GM23338 (cell line): ENCODE measurements around the gene PYGO2.

Experiments used
- CTCF ChIP-seq, 2 experiments: fragments of 200-600 bp in 1 of 2; sonication (generic) in 1 of 2; conservative IDR thresholded peaks; 2 replicates each; pipeline versions ENCODE4 v1.5.1 to v1.6.1; 2016 to 2017; ENCODE audit warnings: antibody characterized with exemption in 2 of 2, low read depth in 2 of 2, mild to moderate bottlenecking in 2 of 2, moderate library complexity in 1 of 2
- JUNB ChIP-seq: IDR thresholded peaks from one replicate; pipeline ENCODE4 v1.6.1; 2016; ENCODE audit warnings: antibody characterized with exemption; ENCODE audit not compliant: unreplicated experiment

DNA sequence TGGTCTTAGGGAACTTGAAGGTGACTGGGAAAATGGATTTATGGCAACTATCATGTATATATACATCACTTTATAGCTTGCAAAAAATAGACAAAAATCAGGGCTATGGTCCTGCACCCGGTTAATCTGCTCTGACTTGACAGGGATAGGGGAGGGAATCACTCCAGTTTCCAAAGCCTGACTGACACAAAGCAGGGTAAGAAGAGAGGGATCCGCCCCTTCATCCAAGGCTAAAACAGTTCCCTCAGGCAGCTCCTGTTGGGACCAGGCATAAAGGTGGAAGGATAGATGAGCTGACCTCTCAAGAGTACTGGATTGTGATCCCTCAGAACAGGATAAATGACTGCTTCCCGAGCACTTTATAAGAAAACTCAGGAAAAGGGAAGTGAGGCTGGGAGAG, 7.0 kb downstream of the PYGO2 start:
- TF ChIP-seq CTCF (conservative IDR thresholded peaks at IDR 0.05; ENCODE audit: low read depth in 2 of 2) = no peak
- no peak for TF ChIP-seq JUNB
